Measurements from ENCODE around the gene PPBP.

PPBP gene

DNA sequence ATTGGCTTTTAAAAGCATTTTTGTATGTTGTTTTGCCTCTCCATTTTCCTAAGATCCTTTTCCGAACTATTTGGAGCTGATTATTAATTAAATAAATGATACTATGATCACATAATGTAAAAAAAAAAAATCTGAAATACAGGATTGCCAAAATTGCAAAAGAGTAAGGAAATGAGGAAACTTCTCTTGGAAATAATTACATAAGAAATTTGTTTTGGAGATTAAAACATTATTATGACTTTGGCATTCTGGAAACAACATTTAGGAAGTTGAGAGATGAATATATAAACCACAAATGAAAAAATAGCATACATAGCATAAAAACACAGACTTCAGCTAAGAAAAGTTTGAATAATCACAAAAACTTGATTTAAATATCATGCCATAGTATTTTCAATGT, 39.7 kb downstream of the PPBP start:
- no peak for DNase-seq (ENCODE audit: low read depth)

GRCh38 chr4:73947239-73947985, 40.6 kb downstream of the PPBP start:
- no peak for DNase-seq (ENCODE audit: low read depth)

- DNase-seq (ENCODE audit: low read depth), result no peak
These were observed 42.1 kb downstream of the PPBP start for GRCh38 chr4:73945674-73946449.

DNA sequence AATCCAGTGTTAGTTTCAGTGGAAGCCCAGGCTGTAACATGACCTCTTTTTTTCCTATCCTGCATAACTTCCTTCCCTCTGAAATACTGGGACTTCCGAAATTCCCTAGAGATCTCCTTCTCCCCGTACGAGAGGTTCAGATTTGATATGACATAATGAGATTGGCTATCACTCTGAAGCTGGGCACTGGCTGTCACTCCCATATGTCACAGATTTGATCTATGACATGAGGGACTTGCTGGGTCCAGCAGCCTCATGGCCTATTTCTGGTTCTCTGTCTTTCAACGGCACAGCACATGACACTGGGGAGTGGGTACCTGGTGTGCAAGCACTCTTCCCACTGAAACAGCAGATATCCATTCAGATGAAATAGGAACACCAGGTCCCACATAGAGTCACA, 42.9 kb downstream of the PPBP start:
- DNase-seq (ENCODE audit: low read depth), result no peak

- no peak for DNase-seq (ENCODE audit: low read depth)
These were observed 43.7 kb downstream of the PPBP start for GRCh38 chr4:73944061-73944875.

DNA sequence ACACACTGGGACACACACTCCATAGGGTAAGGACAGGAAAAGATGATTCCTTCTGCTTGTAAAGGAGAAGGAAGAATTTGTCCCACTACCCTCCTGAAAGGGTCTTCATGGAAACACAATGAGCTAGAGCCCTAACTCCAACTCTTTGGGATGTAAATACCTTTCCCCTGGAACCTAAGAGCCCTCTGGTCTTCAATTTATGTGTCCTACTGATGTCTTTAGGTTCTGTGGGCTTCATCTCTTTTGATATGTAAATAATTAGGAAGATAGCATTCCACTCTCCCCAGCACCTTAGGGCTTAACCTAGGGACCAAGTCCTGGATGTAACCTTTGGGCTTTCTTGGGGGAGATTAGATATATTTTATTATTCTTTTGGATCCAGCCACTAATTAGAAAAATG, 44.4 kb downstream of the PPBP start:
- no peak for DNase-seq (ENCODE audit: low read depth)

- no peak for DNase-seq (ENCODE audit: low read depth)
These were observed 51.0 kb downstream of the PPBP start for GRCh38 chr4:73936969-73937368.
